Measurements from ENCODE around the gene RELB.
"Not testable (repeated sequence)": the region's sequence is repeated elsewhere in the genome, so short reads cannot be mapped to it uniquely, and the experiment has no call there.

Gene RELB

GRCh38 chr19:45000665-45001064 lies 599 bp upstream of the RELB start:
- not testable (repeated sequence) for H3K27me3 ChIP-seq (ENCODE audit: control insufficient read depth, insufficient read depth, low read length); H3K4me1 ChIP-seq (ENCODE audit: control insufficient read depth, insufficient read depth, low read length); H3K36me3 ChIP-seq (ENCODE audit: control insufficient read depth, insufficient read depth, low read length); DNase-seq (ENCODE audit: low read depth, low spot score); H3K9me3 ChIP-seq (ENCODE audit: control insufficient read depth, insufficient read depth, low read length); H3K4me3 ChIP-seq (ENCODE audit: low read length); H3K27ac ChIP-seq (ENCODE audit: low read length)
- no CpG with 5 or more reads among the region's 19 CpGs for WGBS (ENCODE audit: insufficient coverage, insufficient read length)

- no peak for DNase-seq (ENCODE audit: low read depth, low spot score)
- WGBS (ENCODE audit: insufficient coverage, insufficient read length): 100% methylated on average over 1 of the region's 4 CpGs
- H3K27me3 ChIP-seq (ENCODE audit: control insufficient read depth, insufficient read depth, low read length): no peaks in the 10 kb centered on the region
- peaks cover 2% of the 10 kb centered on the region; the same call in 1 of the 2 replicates for H3K4me1 ChIP-seq (ENCODE audit: control insufficient read depth, insufficient read depth, low read length)
- no peaks in the 10 kb centered on the region for H3K9me3 ChIP-seq (ENCODE audit: control insufficient read depth, insufficient read depth, low read length)
- no peak overlapping the region for H3K4me3 ChIP-seq (ENCODE audit: low read length)
- no peaks in the 10 kb centered on the region for H3K36me3 ChIP-seq (ENCODE audit: control insufficient read depth, insufficient read depth, low read length)
- H3K27ac ChIP-seq (ENCODE audit: low read length): no peak overlapping the region
Measured at GRCh38 chr19:45003485-45003884, 2.2 kb downstream of the RELB start.

- no peak overlapping the region for H3K27ac ChIP-seq (ENCODE audit: low read length)
- no peaks in the 10 kb centered on the region for H3K27me3 ChIP-seq (ENCODE audit: control insufficient read depth, insufficient read depth, low read length)
- no peak overlapping the region for H3K4me3 ChIP-seq (ENCODE audit: low read length)
- peaks cover 2% of the 10 kb centered on the region; the same call in 1 of the 2 replicates for H3K4me1 ChIP-seq (ENCODE audit: control insufficient read depth, insufficient read depth, low read length)
- WGBS (ENCODE audit: insufficient coverage, insufficient read length): no CpG with 5 or more reads among the region's 9 CpGs
- no peaks in the 10 kb centered on the region for H3K36me3 ChIP-seq (ENCODE audit: control insufficient read depth, insufficient read depth, low read length)
- H3K9me3 ChIP-seq (ENCODE audit: control insufficient read depth, insufficient read depth, low read length): no peaks in the 10 kb centered on the region
- DNase-seq (ENCODE audit: low read depth, low spot score): no peak
Measured at GRCh38 chr19:45005787-45006186, 4.5 kb downstream of the RELB start.

DNA sequence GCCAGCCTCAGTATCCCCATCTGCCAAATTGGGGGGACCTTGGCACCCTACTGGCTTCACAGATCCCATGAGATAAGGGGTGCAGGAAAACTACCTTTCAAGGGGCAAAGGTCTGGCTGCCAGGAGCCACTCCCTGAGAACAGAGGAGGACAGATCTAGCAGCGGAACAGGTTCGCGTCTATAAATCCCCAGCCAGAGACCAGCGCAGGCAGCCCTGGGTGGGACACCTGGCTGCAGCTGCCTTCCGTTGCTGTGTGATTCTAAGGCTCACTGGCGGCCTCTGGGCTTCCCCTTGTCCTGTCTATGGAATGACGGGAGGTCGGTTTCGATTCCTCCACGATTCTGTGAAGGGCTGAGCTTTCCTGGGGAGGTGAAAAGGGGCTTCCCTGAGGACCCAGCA lies 7.3 kb downstream of the RELB start:
- no peaks in the 10 kb centered on the region for H3K27me3 ChIP-seq (ENCODE audit: control insufficient read depth, insufficient read depth, low read length)
- WGBS (ENCODE audit: insufficient coverage, insufficient read length): no CpG with 5 or more reads among the region's 10 CpGs
- no peak overlapping the region for H3K27ac ChIP-seq (ENCODE audit: low read length)
- no peak for DNase-seq (ENCODE audit: low read depth, low spot score)
- H3K4me3 ChIP-seq (ENCODE audit: low read length): no peak overlapping the region
- H3K4me1 ChIP-seq (ENCODE audit: control insufficient read depth, insufficient read depth, low read length): no peaks in the 10 kb centered on the region
- H3K36me3 ChIP-seq (ENCODE audit: control insufficient read depth, insufficient read depth, low read length): no peaks in the 10 kb centered on the region
- H3K9me3 ChIP-seq (ENCODE audit: control insufficient read depth, insufficient read depth, low read length): no peaks in the 10 kb centered on the region

DNA sequence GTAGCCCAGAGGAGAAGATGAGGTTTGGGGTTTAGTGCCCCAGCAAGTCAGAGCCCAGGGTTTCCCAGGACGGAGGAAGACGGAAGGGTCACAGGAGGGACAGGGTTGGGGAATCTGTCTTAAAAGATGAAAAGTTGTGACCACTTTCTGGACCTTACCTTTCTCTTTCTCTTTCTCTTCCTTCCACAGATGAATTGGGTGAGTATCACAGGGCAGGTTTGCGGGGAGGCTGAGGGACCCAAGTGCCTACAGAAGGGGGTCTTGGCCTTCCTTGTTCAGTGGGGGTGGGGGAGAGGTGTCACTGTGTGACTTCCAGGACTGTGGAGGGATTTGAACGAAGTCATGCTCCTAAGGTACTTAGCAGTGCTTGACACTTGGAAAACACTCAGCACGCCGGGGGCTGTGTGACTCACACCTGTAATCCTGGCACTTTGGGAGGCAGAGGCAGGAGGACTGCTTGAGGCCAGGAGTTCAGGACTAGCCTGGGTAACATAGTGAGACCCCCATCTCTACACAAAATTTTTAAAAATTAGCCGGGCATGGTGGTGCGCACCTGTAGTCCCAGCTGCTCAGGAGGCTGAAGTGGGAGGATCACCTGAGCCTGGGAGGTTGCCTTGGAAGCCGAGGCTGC lies 8.5 kb downstream of the RELB start:
- H3K9me3 ChIP-seq (ENCODE audit: control insufficient read depth, insufficient read depth, low read length): no peaks in the 10 kb centered on the region
- no peaks in the 10 kb centered on the region for H3K4me1 ChIP-seq (ENCODE audit: control insufficient read depth, insufficient read depth, low read length)
- no peaks in the 10 kb centered on the region for H3K27me3 ChIP-seq (ENCODE audit: control insufficient read depth, insufficient read depth, low read length)
- no peak for DNase-seq (ENCODE audit: low read depth, low spot score)
- no CpG with 5 or more reads among the region's 9 CpGs for whole genome bisulfite sequencing (ENCODE audit: insufficient coverage, insufficient read length)
- no peak overlapping the region for H3K27ac ChIP-seq (ENCODE audit: low read length)
- H3K4me3 ChIP-seq (ENCODE audit: low read length): no peak overlapping the region
- H3K36me3 ChIP-seq (ENCODE audit: control insufficient read depth, insufficient read depth, low read length): no peaks in the 10 kb centered on the region

GRCh38 chr19:45010306-45010705 lies 9.0 kb downstream of the RELB start:
- no CpG with 5 or more reads among the region's 6 CpGs for WGBS (ENCODE audit: insufficient coverage, insufficient read length)
- no peaks in the 10 kb centered on the region for H3K27me3 ChIP-seq (ENCODE audit: control insufficient read depth, insufficient read depth, low read length)
- H3K27ac ChIP-seq (ENCODE audit: low read length): no peak overlapping the region
- H3K4me1 ChIP-seq (ENCODE audit: control insufficient read depth, insufficient read depth, low read length): no peaks in the 10 kb centered on the region
- H3K4me3 ChIP-seq (ENCODE audit: low read length): no peak overlapping the region
- no peak for DNase-seq (ENCODE audit: low read depth, low spot score)
- no peaks in the 10 kb centered on the region for H3K36me3 ChIP-seq (ENCODE audit: control insufficient read depth, insufficient read depth, low read length)
- H3K9me3 ChIP-seq (ENCODE audit: control insufficient read depth, insufficient read depth, low read length): no peaks in the 10 kb centered on the region

DNA sequence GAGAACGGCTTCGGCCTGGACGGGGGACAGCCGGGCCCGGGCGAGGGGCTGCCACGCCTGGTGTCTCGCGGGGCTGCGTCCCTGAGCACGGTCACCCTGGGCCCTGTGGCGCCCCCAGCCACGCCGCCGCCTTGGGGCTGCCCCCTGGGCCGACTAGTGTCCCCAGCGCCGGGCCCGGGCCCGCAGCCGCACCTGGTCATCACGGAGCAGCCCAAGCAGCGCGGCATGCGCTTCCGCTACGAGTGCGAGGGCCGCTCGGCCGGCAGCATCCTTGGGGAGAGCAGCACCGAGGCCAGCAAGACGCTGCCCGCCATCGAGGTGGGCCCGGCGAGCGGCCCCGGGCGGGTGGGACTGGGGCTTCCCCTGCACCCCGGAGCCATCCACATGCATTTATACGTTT lies 10.7 kb downstream of the RELB start:
- Histone ChIP-seq H3K36me3 (ENCODE audit: control insufficient read depth, insufficient read depth, low read length) (no peaks in the 10 kb centered on the region), H3K4me3 (ENCODE audit: low read length) (no peak overlapping the region), H3K4me1 (ENCODE audit: control insufficient read depth, insufficient read depth, low read length) (no peaks in the 10 kb centered on the region), H3K27ac (ENCODE audit: low read length) (no peak overlapping the region), H3K9me3 (ENCODE audit: control insufficient read depth, insufficient read depth, low read length) (no peaks in the 10 kb centered on the region), H3K27me3 (ENCODE audit: control insufficient read depth, insufficient read depth, low read length) (no peaks in the 10 kb centered on the region)
- DNase-seq (ENCODE audit: low read depth, low spot score): no peak
- WGBS (ENCODE audit: insufficient coverage, insufficient read length): no CpG with 5 or more reads among the region's 42 CpGs

GRCh38 chr19:45016388-45017314 lies 15.4 kb downstream of the RELB start:
- Histone ChIP-seq H3K9me3 (ENCODE audit: control insufficient read depth, insufficient read depth, low read length) (no peaks in the 10 kb centered on the region), H3K27ac (ENCODE audit: low read length) (no peak overlapping the region), H3K27me3 (ENCODE audit: control insufficient read depth, insufficient read depth, low read length) (no peaks in the 10 kb centered on the region), H3K4me1 (ENCODE audit: control insufficient read depth, insufficient read depth, low read length) (no peaks in the 10 kb centered on the region), H3K36me3 (ENCODE audit: control insufficient read depth, insufficient read depth, low read length) (no peaks in the 10 kb centered on the region), H3K4me3 (ENCODE audit: low read length) (no peak overlapping the region)
- WGBS (ENCODE audit: insufficient coverage, insufficient read length): no CpG with 5 or more reads among the region's 13 CpGs
- peak; percentile 57 for DNase-seq (ENCODE audit: low read depth, low spot score)

- H3K27ac ChIP-seq (ENCODE audit: low read length): no peak overlapping the region
- DNase-seq (ENCODE audit: low read depth, low spot score): no peak
- H3K36me3 ChIP-seq (ENCODE audit: control insufficient read depth, insufficient read depth, low read length): no peaks in the 10 kb centered on the region; the same call in 1 of the 2 replicates
- WGBS (ENCODE audit: insufficient coverage, insufficient read length): no CpG with 5 or more reads among the region's 2 CpGs
- H3K4me1 ChIP-seq (ENCODE audit: control insufficient read depth, insufficient read depth, low read length): no peaks in the 10 kb centered on the region
- H3K4me3 ChIP-seq (ENCODE audit: low read length): no peak overlapping the region
- H3K9me3 ChIP-seq (ENCODE audit: control insufficient read depth, insufficient read depth, low read length): no peaks in the 10 kb centered on the region
- H3K27me3 ChIP-seq (ENCODE audit: control insufficient read depth, insufficient read depth, low read length): no peaks in the 10 kb centered on the region
Measured at GRCh38 chr19:45019187-45019586, 17.9 kb downstream of the RELB start.

- WGBS (ENCODE audit: insufficient coverage, insufficient read length): no CpG with 5 or more reads among the region's 3 CpGs
- no peak overlapping the region for H3K4me3 ChIP-seq (ENCODE audit: low read length)
- no peaks in the 10 kb centered on the region; the same call in 1 of the 2 replicates for H3K36me3 ChIP-seq (ENCODE audit: control insufficient read depth, insufficient read depth, low read length)
- DNase-seq (ENCODE audit: low read depth, low spot score): no peak
- H3K4me1 ChIP-seq (ENCODE audit: control insufficient read depth, insufficient read depth, low read length): no peaks in the 10 kb centered on the region
- H3K9me3 ChIP-seq (ENCODE audit: control insufficient read depth, insufficient read depth, low read length): no peaks in the 10 kb centered on the region
- no peak overlapping the region for H3K27ac ChIP-seq (ENCODE audit: low read length)
- no peaks in the 10 kb centered on the region for H3K27me3 ChIP-seq (ENCODE audit: control insufficient read depth, insufficient read depth, low read length)
Measured at GRCh38 chr19:45020071-45020470, 18.8 kb downstream of the RELB start.
